IPS-18a (cell line): ENCODE data around the gene RNF187.
"Not testable (repeated sequence)": the region's sequence is repeated elsewhere in the genome, so short reads cannot be mapped to it uniquely, and the experiment has no call there.

Experiments
- H3K27ac ChIP-seq: one replicate; pipeline ENCODE4 v1.5.1; 2013; ENCODE audit warnings: low read length
- H3K27me3 ChIP-seq: one replicate; pipeline ENCODE4 v1.6.1; 2013; ENCODE audit warnings: mild to moderate bottlenecking, low read length; ENCODE audit not compliant: control insufficient read depth, insufficient read depth
- H3K36me3 ChIP-seq: one replicate; pipeline ENCODE4 v1.6.1; 2013; ENCODE audit warnings: low read depth, low read length; ENCODE audit not compliant: control insufficient read depth
- H3K4me1 ChIP-seq: one replicate; pipeline ENCODE4 v1.6.1; 2013; ENCODE audit warnings: low read depth, low read length; ENCODE audit not compliant: control insufficient read depth
- H3K4me3 ChIP-seq: one replicate; pipeline ENCODE4 v1.5.1; 2013; ENCODE audit warnings: low read length
- H3K9ac ChIP-seq: one replicate; pipeline ENCODE4 v1.6.1; 2013; ENCODE audit warnings: mild to moderate bottlenecking, low read length, moderate library complexity
- H3K9me3 ChIP-seq: one replicate; pipeline ENCODE4 v1.6.1; 2013; ENCODE audit warnings: low read depth, low read length; ENCODE audit not compliant: control insufficient read depth

RNF187 gene

DNA sequence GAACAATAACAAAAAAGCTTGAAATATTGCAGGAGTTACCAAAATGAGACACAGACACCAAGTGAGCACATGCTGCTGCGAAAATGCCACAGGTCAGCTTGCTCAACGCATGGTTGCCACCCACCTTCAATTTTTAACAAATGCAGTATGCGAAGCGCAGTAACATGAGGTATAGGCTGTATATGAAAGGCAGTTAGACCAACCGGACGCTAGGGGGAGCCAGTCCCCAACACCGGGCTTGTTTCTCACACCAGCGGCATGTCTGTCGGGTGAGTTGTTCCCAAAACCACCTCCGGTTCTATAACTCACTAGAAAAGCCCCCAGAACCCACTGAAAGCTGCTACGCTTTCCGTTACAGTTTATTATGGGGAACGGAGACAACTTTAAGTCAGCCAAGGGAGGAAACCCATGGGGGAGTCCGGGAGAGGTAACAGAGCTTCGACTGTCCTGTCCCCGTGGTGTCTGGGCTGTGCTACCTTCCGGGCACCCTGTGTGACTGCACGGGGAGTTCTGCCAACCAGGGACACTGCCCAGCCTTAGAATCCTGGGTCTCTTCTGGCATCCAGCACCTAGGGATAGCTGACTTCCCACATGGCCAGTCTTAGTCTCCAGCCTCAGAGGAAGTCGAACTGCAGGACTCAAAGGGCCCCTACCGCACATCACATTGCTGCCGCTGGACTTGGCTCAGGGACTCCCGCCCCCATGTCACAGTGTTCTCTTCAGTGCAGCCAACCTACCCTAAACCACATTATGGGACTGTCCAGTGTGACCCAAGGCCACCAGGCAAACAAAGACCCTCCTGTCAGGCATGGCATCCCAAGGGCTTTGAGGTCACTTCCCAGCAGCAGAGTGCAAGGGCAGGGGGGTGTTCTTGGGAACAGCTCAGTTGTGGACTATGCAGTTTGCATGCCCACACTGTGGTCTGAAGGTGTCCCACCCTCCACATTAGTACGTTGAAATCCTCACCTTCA, 14.0 kb downstream of the RNF187 start:
- Histone ChIP-seq H3K9ac (no peak overlapping the region), H3K36me3 (no peaks in the 10 kb centered on the region), H3K9me3 (no peaks in the 10 kb centered on the region), H3K27ac (no peak overlapping the region), H3K27me3 (peaks cover 48% of the 10 kb centered on the region), H3K4me3 (no peak overlapping the region), H3K4me1 (peaks cover 3% of the 10 kb centered on the region)

DNA sequence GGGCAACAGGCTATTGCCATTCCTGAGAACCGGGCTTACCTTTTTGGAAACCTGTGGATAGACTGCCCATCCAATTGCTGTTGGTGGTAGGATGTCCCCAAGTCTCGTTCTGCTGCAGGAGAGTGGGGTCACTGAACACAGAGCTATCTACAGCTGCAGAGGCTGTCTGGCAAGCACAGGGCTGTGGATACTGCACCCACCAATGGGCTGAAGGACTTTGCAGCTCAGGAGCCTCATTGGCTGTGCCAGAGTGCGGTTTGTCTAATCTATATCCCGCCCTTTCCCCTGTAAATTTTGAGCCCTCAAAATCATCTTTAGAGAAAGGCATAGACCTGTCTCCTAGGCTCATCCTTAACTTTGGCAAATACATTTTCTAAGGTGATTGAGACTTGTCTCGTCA, 15.3 kb downstream of the RNF187 start:
- H3K4me3 ChIP-seq: no peak overlapping the region
- H3K9ac ChIP-seq: no peak overlapping the region
- peaks cover 1% of the 10 kb centered on the region for H3K4me1 ChIP-seq
- peaks cover 48% of the 10 kb centered on the region for H3K27me3 ChIP-seq
- no peaks in the 10 kb centered on the region for H3K36me3 ChIP-seq
- H3K27ac ChIP-seq: no peak overlapping the region
- no peaks in the 10 kb centered on the region for H3K9me3 ChIP-seq

DNA sequence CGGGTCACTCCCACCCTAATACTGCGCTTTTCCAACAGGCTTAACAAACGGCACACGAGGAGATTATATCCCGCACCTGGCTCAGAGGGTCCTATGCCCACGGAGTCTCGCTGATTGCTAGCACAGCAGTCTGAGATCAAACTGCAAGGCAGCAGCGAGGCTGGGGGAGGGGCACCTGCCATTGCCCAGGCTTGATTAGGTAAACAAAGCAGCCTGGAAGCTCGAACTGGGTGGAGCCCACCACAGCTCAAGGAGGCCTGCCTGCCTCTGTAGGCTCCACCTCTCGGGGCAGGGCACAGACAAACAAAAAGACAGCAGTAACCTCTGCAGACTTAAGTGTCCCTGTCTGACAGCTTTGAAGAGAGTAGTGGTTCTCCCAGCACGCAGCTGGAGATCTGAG, 18.8 kb downstream of the RNF187 start:
- H3K4me1 ChIP-seq, H3K9me3 ChIP-seq, H3K9ac ChIP-seq, H3K27ac ChIP-seq, H3K36me3 ChIP-seq, H3K4me3 ChIP-seq: not testable (repeated sequence)
- peaks cover 43% of the 10 kb centered on the region for H3K27me3 ChIP-seq

DNA sequence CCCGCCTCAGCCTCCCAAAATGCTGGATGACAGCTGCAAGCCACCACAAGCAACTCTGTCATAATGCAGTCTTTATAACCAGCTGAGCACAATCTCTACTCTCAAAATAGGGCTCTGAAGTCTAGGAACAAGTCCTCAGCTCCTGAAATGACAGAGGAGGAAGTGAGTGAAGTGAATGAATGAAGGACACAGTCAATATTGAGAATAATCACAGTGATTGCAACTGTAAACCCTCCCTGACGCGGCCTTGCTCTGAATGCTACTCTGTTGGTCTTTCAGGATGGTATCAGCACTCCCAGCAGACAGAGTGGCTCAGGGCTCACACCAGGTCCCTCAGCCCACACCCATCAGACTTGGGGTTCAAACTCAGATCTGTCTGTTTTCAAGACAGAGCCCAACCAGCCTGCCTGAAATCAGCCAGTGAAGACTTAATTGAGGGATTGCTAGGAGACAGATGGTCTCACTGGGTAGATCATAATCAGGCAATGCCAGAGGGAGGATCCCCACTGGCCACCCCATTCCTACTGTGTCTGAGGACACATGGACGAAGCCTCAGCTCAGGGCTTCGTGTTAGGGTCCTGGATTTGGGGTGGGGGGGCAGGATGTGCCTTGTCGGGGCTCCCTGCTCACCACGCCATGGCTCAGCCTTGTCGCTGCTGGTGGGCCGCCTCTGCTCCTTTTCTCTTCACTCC, 20.9 kb downstream of the RNF187 start:
- no peaks in the 10 kb centered on the region for H3K4me1 ChIP-seq
- no peak overlapping the region for H3K27ac ChIP-seq
- no peak overlapping the region for H3K9ac ChIP-seq
- H3K4me3 ChIP-seq: no peak overlapping the region
- no peaks in the 10 kb centered on the region for H3K36me3 ChIP-seq
- H3K9me3 ChIP-seq: no peaks in the 10 kb centered on the region
- peaks cover 26% of the 10 kb centered on the region for H3K27me3 ChIP-seq

DNA sequence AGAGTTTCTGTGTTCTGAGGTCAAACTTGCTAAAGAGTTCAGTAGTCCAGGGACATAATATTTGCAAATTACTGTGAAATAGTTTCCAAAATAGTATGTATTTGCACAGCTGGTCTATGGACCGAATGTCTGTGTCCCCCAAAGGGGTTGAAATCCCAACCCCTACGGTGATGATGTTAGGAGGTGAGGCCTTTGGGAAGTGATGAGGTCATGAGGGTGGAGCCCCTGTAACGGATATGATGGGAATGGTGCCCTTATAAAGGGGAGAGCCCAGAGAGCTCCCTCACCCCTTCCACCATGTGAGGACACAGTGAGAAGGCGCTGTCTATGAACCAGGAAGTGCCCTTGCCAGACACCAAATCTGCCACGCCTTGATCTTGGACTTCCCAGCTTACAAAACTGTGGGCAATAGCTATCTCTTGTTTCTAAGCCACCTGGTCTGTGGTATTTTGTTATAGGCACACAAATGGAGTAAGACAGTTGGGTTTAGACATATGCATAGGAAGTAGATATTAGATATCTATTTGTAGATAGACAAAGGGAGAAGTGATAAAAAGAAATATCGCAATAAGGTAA, 21.7 kb downstream of the RNF187 start:
- no peaks in the 10 kb centered on the region for H3K9me3 ChIP-seq
- no peak overlapping the region for H3K9ac ChIP-seq
- peaks cover 22% of the 10 kb centered on the region for H3K27me3 ChIP-seq
- no peaks in the 10 kb centered on the region for H3K36me3 ChIP-seq
- H3K4me3 ChIP-seq: no peak overlapping the region
- H3K4me1 ChIP-seq: no peaks in the 10 kb centered on the region
- H3K27ac ChIP-seq: no peak overlapping the region

DNA sequence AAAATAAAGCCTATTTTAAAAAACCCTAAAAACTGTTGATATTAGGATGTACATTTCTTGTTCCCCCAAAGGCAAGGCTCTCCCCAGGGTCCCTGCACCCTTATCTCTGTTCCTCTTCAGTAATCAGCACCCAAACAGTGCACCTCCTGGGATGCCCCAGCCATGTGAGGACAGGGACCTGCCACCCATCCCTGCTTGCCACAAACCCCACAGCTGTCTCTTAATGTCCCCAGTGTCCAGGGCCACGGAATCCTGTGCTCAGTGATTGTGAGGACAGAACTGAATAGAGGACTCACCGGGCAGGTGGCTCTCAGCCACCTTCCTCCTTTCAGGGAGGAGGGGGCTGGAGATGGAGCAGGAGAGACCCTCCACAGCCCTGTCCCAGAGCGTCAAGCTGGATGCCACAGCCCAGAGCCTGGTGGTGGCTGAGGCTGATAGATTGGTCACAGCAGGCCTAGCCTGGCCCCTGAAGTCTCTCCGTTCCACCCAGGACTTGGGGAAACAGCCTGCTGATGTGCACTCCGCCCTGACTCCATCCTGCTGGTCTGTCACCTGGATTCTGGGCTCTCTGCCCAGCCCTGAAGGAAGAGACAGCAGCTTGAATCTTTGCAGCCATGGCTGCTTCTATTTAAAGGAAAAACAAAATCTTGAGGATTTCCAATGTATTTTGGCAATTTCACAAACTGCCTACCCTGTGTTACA, 23.1 kb downstream of the RNF187 start:
- H3K27ac ChIP-seq: no peak overlapping the region
- no peak overlapping the region for H3K4me3 ChIP-seq
- peaks cover 16% of the 10 kb centered on the region for H3K27me3 ChIP-seq

DNA sequence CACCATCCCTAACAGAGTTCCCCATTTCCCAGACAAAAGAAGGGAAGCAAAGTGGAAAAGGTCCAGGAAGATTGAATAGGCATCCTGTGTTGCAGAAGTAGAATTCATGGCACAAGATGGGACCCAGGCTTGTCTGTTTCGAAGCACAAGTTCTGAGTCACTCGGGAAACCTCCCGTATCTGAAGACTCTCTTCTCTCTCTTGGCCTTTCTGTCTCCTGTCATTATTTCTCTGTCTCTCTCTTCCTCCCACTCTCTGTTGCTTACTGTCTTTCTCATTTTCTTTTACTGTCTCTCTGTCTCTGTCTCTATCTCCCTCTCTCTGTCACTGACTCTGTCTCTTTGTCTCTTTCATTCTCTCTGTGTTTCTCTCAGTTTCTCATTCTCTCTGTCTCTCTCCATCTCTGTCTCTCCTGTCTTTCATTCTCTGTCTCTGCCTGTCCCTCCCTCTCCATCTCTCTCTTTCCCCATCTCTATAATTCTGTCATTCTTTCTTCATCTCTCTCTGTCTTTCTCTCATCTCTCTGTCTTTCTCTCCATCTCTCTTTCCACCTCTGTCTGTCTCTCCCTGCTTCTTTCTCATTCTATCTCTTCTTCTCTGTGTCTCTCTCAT, 23.7 kb downstream of the RNF187 start:
- no peaks in the 10 kb centered on the region for H3K9me3 ChIP-seq
- H3K36me3 ChIP-seq: no peaks in the 10 kb centered on the region
- no peaks in the 10 kb centered on the region for H3K4me1 ChIP-seq
- H3K27ac ChIP-seq: no peak overlapping the region
- H3K4me3 ChIP-seq: no peak overlapping the region
- no peak overlapping the region for H3K9ac ChIP-seq
- H3K27me3 ChIP-seq: peaks cover 22% of the 10 kb centered on the region

More for the DNA sequence above, 23.1 kb downstream of the RNF187 start:
- Histone ChIP-seq H3K4me1 (no peaks in the 10 kb centered on the region), H3K9me3 (no peaks in the 10 kb centered on the region), H3K36me3 (no peaks in the 10 kb centered on the region), H3K9ac (no peak overlapping the region)

DNA sequence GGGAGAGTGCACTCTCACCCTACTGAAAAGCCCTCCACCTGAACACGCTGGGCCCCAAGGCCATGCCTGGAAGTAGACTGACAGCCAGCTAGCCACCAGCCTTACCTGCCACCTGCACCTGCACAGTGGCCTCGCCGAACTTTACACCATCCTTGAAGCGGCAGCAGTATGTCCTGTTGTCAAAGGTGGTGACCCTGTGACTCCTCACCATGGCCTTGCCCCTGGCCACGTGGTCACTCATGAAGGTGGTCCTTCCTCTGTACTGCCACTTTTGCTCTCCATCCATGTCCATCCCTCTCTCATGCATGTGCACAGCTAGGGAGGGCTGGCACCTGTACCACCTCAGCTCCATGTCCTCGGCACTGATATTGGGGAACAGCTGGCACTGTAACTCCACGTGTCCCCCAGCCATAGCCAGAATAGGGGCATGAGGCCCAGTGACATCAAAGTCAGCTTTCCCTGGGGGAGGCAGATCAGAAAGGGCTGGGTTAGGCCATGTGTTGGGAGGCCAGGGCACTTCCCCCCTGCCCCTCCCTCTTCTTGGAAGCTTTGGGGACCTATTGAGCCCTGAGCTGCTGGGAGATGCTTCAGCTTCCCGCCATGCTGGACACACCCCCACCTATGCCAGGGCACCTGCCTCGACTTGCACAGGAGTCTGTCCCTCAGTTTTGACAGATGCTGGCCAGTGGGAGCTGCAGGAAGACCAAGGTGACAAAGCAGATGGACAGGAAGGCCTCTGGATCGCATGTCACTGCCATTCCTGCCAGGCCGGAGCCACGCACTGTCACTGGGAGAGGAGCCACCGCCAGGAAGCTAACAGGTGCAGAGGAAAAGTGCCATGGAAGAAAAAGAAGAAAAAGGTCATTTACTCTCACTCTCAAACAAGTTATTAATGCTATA, 24.6 kb downstream of the RNF187 start:
- Histone ChIP-seq H3K27ac (no peak overlapping the region), H3K4me1 (no peaks in the 10 kb centered on the region), H3K9me3 (no peaks in the 10 kb centered on the region), H3K4me3 (no peak overlapping the region), H3K9ac (no peak overlapping the region), H3K36me3 (no peaks in the 10 kb centered on the region), H3K27me3 (peaks cover 28% of the 10 kb centered on the region)

DNA sequence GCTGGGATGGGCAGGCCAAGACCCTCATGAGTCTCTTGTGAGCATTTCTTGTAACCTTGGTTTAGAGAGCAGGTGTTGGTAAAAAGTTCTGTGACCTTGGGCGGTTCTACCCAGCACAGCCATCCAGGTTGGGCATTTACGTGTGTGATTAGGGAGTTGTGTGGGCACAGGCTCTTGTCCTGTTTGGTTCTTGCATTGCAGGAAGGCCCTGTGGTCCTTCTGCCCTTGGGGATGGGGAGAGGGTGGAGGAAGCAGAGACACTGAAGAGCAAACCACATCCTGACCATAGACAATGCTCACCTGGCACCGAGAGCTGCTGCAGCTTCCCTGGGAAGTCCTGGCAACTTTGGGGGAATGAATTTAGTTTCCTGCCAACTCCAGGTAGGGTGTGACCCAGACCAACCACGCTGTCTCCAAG, 25.6 kb downstream of the RNF187 start:
- Histone ChIP-seq H3K27me3 (peaks cover 38% of the 10 kb centered on the region), H3K4me3 (no peak overlapping the region), H3K4me1 (no peaks in the 10 kb centered on the region), H3K9ac (no peak overlapping the region), H3K36me3 (no peaks in the 10 kb centered on the region), H3K27ac (no peak overlapping the region), H3K9me3 (no peaks in the 10 kb centered on the region)

DNA sequence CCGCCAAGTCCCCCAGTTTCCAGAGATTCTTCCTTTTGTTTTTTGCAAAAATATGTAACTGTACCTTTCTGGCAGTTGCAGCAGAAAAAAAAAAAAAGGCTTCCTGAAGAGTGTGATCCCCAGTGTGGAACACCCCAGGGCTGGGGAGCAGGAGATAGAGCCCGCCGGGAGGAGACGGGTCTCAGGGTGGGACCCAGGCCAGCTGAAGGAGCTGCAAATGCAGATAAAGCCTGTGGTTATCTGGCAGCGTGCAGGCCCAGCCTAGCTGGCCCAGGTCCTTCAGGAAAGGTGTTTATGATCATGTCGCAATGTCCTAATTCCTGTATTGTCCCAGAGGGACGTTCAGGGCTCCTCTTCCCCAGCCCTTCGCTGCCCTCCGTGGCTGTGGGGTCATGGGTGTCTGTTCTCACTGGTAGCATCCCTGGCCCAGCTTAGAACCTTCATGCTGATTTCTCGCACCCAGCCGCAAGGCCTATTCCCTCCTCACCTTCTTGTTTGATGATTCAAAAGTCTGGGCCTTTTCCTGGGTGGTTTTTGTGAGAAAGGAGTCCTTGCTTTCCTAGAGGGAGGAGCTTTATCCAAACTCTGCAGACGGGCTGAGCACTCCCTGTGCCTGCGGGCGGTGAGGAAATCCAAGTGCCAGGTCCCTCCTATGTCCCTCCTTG, 26.2 kb downstream of the RNF187 start:
- Histone ChIP-seq H3K27me3 (peaks cover 44% of the 10 kb centered on the region), H3K36me3 (no peaks in the 10 kb centered on the region)

More for the DNA sequence above, 26.2 kb downstream of the RNF187 start:
- Histone ChIP-seq H3K4me1 (no peaks in the 10 kb centered on the region), H3K27ac (no peak overlapping the region), H3K9ac (no peak overlapping the region), H3K9me3 (no peaks in the 10 kb centered on the region), H3K4me3 (no peak overlapping the region)
